Femur (tissue), 1 donor: ENCODE results near the gene LHFPL3.
"Not testable (repeated sequence)": the region's sequence is repeated elsewhere in the genome, so short reads cannot be mapped to it uniquely, and the experiment has no call there.

Experiments used
- DNase-seq: peaks from one replicate; pipeline ENCODE4 v3.0.0-alpha.2; 2017

The LHFPL3 gene

DNA sequence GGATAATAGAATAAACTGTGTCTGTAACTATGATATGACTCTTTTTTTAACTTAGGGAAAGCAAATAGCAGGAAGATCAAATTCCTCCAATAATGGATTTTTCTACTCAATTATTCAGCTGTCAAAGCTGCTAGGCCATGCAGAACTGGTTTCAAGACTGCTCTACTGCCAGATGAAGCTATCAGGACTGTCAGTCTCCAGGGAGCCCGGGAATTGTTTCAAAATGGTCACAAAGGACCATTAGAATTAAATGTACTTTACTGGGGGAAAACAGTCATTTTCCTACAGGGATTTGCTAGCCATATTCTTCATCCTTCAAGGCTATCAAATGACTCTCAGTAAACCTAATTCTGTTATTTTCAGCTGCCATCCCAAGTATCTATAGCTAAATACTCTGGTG lies 276.3 kb downstream of the LHFPL3 start:
- DNase-seq: no peak

DNA sequence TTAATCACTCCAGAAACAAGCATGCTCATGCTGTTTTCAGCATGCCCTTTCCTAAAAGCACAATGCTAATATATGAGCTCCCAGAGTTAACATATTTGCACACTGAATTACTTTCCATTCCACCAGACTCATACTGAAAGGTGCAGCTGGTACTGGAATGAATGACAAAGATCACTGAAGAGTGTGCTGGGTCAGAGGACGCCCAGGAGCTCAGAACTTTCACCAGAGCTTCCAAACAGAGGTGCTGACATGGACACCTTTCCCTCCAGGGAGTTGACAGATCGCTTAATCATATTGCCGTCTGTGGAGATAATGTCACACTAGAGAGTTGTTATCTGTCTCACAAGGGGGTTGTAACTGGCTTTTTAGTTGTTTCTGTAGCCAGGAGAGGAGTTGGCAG lies 292.9 kb downstream of the LHFPL3 start:
- no peak for DNase-seq

DNA sequence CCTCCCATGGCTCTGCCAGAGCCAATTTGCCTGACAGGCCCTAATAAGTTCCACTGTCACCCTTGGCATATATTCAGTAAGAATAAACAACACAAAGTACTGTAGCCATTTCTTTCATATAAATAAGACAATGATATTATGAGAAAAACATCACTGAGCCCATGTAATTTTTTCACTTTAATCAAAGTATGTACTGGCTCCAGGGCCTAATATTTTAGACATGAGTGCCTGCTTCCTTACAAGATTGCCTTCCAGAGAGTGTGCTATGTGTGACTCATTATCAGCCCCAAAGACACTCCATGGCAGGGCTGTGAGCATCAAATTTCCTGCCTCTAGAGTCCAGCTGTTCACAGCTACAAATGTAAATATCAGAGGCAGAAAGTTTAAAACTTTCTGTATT lies 297.6 kb downstream of the LHFPL3 start:
- DNase-seq: no peak

DNA sequence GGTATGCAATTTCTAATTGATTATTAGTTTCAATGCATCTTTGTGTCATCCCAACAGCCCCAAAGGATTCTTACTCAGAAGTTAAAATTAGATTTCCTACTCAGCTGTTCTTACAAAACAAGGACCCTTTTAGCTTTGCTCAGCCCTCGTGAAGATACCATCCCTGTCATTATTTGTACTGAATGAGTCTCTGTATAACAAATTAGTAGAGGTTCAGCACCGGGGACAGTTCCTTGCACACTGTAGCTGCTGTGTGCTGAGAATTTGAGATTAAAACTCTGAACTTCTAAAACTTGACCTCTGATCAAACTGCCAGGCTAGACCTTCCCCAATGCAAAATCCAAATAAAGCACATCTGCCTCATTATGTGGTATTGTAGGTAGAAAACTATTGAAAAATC lies 299.1 kb downstream of the LHFPL3 start:
- peak; percentile 23 for DNase-seq

DNA sequence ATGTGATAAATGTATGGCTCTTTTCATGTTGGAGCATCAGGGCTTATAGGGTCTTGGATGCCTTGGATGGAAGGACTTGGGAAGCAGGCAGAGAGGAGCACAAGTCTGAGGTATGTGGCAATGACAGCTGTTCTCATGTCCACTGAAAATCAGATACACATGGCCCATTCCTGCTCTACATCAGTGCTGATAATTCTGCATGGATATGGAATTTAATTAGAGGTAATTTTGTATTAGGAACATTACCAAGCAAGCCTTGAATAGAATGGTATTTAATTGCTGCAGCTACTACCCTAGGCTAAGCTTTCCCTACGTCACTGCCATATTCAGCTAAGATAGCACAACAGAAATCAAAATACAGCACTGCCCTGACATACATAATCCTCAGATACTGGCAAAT lies 299.6 kb downstream of the LHFPL3 start:
- DNase-seq: no peak

DNA sequence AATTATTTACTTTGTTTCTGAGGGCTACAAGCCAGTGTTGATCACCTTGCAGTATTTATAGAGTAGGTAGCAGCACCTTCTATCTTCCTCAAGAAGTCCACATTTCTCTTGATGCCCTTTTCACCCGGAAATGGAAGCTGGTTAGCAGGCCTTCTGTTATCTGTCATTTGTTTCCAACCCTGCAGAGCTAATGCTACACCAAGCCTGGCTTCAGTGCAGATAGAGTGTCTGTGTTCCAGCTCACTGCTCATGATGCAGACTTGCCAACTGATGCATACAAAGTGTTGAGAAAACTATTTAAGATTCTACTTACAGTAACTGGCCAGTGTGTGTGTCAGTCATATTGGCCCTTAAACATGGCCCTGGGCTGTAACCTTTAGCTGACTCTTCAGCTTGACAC lies 301.0 kb downstream of the LHFPL3 start:
- no peak for DNase-seq

DNA sequence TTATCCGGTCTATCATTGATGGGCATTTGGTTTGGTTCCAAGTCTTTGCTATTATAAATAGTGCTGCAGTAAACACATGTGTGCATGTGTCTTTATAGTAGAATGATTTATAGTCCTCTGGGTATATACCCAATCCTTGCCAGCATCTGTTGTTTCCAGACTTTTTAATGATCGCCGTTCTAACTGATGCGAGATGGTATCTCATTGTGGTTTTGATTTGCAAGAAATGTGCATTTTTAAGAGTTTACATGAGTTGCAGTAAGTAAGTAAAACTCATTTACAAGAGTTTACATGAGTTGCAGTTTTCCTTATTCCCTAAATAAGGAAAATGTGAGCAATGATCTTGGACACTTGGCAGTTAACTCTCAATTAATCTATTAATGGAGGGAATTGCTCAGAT lies 312.1 kb downstream of the LHFPL3 start:
- DNase-seq: no peak

DNA sequence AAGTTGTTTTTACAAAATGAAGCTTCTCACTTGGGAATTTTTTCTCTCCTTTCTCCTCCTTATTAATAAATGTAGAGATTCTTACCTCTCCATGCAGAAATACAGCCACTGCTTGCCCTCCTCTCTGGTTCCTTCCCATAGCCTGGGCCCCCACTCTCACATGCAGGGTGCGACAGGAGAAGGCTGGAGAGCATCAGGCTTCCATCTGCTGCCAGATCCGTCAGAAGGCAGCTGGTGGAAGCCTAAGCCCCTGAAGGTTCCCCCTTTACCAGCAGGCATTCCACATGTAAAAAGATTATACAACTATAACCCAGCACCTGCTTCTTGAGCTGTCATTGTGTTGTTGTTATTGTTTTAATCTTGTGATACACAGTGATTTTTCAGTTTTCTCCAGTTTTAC lies 314.2 kb downstream of the LHFPL3 start:
- no peak for DNase-seq

DNA sequence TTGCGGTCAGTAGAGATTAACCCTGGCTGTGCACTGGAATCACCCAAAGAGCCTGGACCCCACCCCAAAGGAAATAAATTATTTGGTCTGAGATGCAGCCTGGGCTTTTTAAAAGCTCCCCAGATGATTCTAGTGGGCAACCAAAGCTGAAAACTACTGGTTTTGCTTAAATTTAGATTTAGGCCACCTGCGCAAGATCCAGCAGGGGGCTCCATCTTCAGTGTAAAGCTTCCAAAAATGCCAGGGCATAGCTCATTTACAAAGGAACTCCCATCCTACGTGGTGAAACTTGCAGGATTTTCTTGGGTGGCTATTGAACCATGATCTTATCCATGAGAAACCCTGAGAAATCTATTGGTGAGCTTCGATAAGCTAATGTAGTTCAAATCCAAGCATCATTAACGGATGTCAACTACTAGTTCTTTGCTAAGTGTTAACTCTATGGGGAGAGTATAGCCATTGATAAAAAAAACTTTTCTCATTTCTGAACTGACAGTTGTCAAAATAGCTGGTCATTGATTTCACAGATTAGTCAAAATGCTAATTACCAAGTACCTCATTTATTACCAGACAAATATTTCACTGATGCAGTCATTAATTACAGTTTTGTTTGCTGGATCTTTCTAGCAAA lies 315.3 kb downstream of the LHFPL3 start:
- DNase-seq: no peak

DNA sequence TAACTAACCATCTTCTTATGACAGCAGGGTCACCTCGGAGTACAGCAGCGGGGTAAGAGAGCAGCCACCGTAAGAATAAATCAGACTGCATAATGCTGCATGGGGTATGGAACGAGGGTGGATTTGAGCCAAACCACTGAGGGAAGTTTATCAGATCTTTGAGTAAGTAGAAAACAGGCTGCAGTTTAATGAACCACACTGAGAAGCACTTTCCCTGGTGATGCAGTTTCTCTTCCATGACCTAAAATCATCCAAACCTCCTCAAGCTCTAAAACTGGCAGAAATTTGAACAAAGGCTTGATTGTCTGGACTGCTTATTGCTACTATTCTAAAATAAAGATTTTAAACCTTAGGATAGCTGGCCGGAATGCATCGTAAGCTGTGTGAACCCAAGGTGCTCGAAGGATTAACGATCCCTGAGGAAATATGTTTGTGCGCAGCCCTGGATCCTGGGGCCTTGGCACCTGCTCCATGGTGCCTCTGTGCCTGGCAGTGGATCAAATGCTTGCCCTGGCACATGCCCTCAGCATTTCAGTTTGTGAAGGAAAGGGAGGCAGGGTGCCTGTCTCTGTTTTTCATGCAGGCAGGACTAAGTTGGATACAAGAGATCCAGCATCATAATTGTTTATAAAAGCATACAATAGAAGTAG lies 322.7 kb downstream of the LHFPL3 start:
- DNase-seq: no peak

DNA sequence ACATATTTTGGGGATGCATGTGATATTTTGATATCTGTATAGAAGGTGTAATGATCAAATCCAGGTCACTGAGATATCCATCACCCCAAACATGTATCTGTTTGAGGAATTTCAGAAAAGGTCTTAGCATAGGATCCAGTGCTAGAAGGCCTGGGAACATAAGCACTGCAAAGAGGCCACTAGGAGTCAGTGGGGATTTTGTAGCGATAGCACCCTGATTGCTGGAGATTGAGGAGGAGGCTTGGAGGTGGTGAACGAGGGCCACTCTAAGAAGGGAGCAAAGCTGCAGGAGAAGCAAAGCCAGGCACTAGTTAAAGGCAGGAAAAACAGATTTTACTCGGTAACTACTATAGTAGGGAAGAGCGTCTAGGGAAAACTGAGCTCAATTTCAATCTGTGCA lies 324.0 kb downstream of the LHFPL3 start:
- no peak for DNase-seq

DNA sequence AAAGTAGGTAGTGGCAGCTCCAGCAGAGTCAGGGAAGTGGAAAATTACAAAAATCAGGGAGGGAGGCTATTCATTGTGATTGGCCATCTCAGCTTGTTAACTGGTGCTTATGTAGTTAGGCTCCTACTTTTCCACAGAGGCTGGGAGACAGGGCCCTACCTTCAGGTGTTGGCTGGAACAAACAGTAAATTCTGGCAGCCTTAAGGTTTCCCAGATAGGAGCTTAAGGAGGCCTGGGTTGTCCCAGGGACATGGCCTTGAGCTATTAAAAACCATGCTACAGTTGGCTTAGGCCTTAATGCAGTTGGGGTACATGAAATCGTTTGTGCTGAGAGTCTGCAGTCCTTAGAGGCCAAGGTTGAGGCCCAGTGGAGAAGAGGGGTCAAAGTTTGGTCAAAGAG lies 324.5 kb downstream of the LHFPL3 start:
- no peak for DNase-seq

DNA sequence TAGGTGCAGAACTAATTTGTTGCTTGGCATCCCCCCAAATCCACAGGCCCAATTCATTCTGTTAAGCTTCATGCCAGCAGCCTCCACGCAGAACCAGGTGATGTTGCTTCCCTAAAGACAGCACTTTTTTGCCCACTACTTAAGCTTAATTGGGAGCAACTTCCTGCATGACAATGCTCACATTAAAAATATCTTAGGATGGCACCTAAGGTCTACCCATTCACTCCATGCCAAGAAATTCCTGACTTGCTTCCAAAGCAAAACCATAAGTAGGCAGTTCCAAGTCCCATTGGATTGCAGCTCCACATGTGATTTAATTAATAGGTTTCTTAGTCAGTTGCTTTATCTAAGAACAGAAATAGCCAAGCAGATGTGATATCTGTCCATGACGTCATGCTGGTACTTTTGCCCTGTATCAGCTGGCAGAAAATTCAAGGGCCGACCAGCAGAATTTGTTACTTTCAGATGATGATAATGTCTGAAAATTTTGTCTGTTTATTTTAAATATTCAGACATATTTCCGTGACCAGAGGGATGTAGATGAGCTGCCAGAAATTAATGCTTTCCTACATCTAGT lies 325.5 kb downstream of the LHFPL3 start:
- DNase-seq: no peak

DNA sequence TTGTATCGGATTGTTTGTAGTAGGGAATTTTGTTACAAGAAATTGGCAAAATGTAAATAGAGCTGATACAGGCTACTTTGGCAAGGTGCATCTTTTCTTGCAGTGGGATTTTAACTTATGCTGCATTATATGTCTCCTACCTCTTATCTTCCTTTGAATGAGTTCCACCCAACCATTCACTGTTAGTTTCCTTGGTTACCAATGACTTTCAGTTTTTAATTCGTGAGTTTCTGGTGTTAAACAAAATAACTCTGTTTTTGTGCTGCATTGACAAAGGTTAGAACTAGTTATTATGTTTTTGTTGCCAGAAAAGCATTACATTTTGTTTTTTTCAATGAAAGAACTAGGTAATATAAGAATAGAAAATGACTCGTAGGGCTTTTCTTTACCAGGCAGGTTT lies 327.2 kb downstream of the LHFPL3 start:
- DNase-seq: no peak

DNA sequence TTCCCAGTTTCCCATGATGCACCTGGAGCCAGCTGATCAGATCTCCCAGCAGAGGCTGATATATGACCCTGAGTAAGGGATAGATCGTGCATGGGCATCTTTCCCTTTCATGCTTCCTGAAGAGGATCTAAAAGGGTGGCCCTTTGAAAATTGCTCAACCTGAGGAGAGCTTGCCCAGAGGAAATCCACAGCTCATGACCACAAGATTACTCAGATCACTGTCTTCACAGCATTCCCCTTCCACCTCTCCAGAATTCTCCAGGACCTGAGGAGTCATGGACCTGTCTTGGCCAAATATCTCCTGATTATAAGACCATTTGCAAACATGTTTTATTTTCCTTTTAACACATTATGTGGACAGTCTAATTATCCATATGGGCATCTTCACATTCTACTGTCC lies 328.1 kb downstream of the LHFPL3 start:
- no peak for DNase-seq

DNA sequence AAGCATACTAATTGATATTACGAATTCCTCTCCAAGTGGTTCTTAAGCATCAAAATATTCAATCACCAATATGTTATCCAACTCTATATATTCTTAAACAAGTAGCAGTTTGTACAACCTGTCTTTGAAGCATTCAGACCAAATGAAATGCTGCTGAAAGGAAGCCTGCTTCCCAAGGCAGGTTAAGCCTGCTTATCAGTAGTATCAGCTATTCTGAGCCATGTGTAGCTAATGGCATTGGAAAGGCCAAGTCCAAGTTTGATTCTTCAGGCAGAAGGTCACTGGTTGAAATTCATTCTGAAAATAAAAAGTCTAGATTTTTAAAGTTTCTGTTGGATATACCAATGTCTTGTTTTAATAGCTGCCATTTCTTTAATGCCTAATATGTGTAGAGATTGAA lies 328.7 kb downstream of the LHFPL3 start:
- DNase-seq: no peak

DNA sequence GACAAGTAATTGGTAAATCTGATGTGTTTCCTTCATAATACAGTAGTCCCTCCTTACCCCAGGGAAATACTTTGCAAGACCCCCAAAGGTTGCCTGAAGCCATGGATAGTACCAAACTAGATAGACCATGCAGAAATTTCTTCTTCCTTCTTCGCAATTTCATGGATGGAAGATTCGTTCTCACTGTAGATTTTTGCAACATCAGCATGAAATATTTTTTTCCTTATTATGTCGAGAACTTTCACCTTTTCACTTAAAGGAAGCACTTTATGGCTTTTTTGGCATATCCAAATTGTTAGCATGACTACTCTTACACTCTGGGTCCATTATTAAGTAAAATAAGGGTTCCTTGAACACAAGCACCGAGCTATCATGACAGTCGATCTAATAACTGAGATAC lies 333.2 kb downstream of the LHFPL3 start:
- DNase-seq: no peak

DNA sequence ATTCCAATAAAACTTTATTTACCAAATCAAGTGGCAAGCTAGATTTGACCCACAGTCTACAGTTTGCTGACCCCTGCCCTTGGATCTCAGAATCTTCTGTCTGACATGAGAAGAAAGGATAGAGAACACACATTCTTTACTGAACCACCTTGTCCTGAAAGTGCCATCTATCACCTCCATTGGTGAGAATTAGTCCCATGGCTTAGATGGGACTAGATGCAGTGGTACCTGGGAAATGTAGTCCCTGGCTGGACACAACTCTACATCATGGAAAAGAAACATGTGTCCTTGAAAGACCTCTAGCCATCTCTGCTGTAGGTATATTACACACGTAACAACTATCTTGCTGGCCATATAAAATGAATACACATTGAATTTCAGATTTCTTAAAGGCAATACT lies 336.2 kb downstream of the LHFPL3 start:
- DNase-seq: no peak

DNA sequence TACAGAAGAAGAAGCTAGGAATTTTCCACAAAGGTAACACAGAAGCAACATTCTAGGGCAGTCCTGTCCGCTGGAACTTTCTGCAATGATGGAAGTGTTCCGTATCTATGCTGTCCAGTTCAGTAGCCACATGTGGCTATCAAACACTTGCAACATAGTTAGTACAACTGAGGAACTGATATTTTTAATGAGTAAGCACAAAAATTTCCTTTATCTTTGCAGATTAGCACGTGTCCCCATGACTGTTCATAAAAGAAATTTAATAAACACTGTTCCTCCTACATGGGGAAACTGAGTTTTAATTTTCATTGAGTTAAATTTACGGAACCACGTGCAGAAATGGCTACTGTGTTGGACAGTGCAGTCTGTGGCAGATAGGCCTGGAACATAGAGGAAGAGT lies 349.2 kb downstream of the LHFPL3 start:
- no peak for DNase-seq

DNA sequence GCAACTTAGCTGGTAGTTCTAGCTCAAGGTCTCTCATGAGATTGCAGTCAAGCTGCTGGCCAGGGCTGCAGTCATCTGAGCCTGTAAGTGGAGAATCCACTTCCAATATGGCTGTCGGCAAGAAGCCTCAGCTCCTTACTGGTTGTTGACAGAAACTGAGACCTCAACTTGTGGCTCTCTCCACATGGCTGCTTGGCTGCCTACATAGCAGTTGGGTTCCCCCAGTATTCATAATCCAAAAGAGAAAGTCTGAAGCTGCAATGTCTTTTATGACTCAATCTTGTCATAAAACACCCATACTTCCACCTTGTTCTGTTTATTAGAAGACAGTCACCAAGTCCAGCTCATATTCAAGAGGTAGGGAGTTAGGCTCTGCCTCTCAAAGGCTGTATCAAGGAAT lies 350.7 kb downstream of the LHFPL3 start:
- no peak for DNase-seq

DNA sequence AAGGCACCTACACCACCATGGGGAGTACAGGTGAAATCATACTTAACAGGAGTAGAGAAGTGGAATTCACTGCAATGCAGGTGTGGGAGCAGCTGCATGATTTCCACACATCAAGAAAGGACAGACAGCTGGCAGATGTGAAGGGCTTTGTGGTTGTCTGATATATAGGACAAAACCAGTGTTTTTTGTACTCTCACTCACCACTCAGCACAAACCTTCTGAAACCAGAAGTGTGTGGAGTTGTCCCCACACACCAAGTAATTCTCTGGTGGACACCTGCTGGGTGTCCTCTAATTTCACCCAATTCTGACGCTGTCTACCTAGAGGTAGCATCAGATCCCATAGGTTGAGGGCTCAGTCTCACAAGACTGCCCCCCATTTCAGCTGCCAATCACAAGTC lies 357.9 kb downstream of the LHFPL3 start:
- no peak for DNase-seq

DNA sequence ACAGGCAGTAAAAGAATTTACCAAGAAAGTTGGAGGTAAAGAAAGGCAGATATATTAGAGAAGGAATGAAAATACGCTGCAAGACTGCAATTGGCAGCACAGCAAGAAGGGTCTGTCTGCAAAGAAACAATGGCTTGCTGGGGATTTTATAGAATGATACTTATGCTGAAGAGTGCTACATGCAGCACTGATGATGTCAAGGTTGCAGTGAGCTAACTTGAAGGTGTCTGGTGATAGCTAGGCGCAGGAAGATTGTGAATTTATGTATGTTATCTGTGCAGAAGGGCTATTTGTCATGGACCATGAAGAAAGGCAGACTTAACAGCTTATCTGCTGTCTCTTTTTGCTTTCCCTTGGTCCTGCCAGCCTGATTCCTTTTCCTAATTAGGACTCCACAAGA lies 366.3 kb downstream of the LHFPL3 start:
- no peak for DNase-seq

DNA sequence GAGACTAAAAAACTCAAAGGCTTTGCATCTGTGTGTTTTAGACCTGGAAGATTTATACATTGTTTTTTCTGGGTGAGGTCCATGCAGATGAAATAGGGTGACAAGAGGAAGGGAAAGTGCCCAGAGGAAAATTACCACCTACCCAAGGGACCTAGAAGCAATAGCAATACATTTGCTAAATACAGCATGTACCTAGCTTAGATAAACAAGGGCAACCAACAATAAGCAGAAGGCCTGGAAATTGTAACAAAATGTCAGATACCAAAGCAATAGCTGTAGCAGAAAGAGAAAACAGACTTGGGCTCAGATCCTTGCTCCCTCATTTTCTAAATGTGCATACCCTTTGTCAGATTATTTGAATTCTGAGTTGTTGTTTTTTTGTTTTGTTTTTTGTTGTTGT lies 367.2 kb downstream of the LHFPL3 start:
- no peak for DNase-seq

DNA sequence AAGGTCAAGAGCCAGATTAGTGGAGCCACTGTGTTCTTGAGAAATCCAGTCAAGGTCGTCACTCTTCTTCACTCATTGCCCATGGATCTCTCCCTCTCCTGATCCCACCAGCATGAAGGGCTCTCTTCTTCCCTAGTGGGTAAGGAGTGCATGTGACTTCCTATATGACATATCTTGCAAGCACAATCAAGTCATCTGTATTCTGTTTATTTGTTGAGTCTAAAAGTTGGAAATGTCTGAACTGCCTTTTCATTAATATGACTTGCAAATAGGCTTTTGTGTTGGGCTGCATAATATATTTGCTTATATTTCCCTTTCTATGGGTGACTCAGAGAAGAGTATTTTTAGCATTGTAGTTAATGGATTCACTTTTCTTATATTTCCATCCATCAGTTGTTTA lies 371.9 kb downstream of the LHFPL3 start:
- no peak for DNase-seq

DNA sequence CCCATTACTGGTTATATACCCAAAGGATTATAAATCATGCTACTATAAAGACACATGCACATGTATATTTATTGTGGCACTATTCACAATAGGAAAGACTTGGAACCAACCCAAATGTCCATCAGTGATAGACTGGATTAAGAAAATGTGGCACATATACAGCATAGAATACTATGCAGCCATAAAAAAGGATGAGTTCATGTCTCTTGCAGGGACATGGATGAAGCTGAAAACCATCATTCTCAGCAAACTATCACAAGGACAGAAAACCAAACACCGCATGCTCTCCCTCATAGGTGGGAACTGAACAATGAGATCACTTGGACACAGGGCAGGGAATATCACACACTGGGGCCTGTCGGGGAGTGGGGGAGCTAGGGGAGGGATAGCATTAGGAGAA lies 392.6 kb downstream of the LHFPL3 start:
- DNase-seq: not testable (repeated sequence)
